ENCODE measurements around the gene GLI2. TPM values are rescaled to one million over a fixed set of nuclear protein-coding genes. Genes with fewer than 3 reads are reported as not detected.

Gene GLI2
- total RNA-seq, 2 experiments from 2014 or later, result 0.28 to 1.3 TPM

GRCh38 chr2:120747281-120747680 lies 11.6 kb downstream of the GLI2 start:
- no peaks in the 10 kb centered on the region for H3K9me3 Mint-ChIP-seq (ENCODE audit: low read depth)
- no peak overlapping the region for H3K27ac Mint-ChIP-seq
- DNase-seq, result peak; percentile 29
- no peaks in the 10 kb centered on the region for H3K4me1 Mint-ChIP-seq
- peaks cover 38% of the 10 kb centered on the region for H3K27me3 Mint-ChIP-seq
- H3K36me3 Mint-ChIP-seq, result no peaks in the 10 kb centered on the region
- CTCF ChIA-PET, result no interaction called here
- no peak for ATAC-seq
- H3K4me3 Mint-ChIP-seq, result no peak overlapping the region

- H3K27ac Mint-ChIP-seq, result no peak overlapping the region
- CTCF ChIA-PET, result no interaction called here
- no peaks in the 10 kb centered on the region for H3K9me3 Mint-ChIP-seq (ENCODE audit: low read depth)
- DNase-seq, result peak; percentile 22
- peaks cover 34% of the 10 kb centered on the region for H3K27me3 Mint-ChIP-seq
- no peaks in the 10 kb centered on the region for H3K4me1 Mint-ChIP-seq
- no peak overlapping the region for H3K4me3 Mint-ChIP-seq
- no peaks in the 10 kb centered on the region for H3K36me3 Mint-ChIP-seq
- no peak for ATAC-seq
Observed at GRCh38 chr2:120747706-120748105, 12.0 kb downstream of the GLI2 start.

- CTCF ChIA-PET, result no interaction called here
- Mint-ChIP-seq H3K27ac (no peak overlapping the region), H3K27me3 (peaks cover 28% of the 10 kb centered on the region), H3K4me1 (no peaks in the 10 kb centered on the region), H3K36me3 (no peaks in the 10 kb centered on the region), H3K9me3 (ENCODE audit: low read depth) (no peaks in the 10 kb centered on the region), H3K4me3 (no peak overlapping the region)
- DNase-seq (peak; percentile 37), ATAC-seq (no peak)
Observed at GRCh38 chr2:120748310-120748709, 12.6 kb downstream of the GLI2 start.

GRCh38 chr2:120748741-120749140 lies 13.1 kb downstream of the GLI2 start:
- DNase-seq, result peak; percentile 7
- Mint-ChIP-seq H3K4me1 (no peaks in the 10 kb centered on the region), H3K27ac (no peak overlapping the region), H3K9me3 (ENCODE audit: low read depth) (no peaks in the 10 kb centered on the region), H3K4me3 (no peak overlapping the region), H3K36me3 (no peaks in the 10 kb centered on the region), H3K27me3 (peaks cover 24% of the 10 kb centered on the region)
- CTCF ChIA-PET, result no interaction called here
- no peak for ATAC-seq

- H3K4me3 Mint-ChIP-seq, result no peak overlapping the region
- H3K9me3 Mint-ChIP-seq (ENCODE audit: low read depth), result no peaks in the 10 kb centered on the region
- no peaks in the 10 kb centered on the region for H3K36me3 Mint-ChIP-seq
- no peaks in the 10 kb centered on the region for H3K4me1 Mint-ChIP-seq
- H3K27me3 Mint-ChIP-seq, result peaks cover 14% of the 10 kb centered on the region
- H3K27ac Mint-ChIP-seq, result no peak overlapping the region
- peak; percentile 25 for DNase-seq
- no peak for ATAC-seq
- CTCF ChIA-PET, result no interaction called here
Observed at GRCh38 chr2:120749506-120750431, 14.1 kb downstream of the GLI2 start.

GRCh38 chr2:120750488-120751210 lies 15.0 kb downstream of the GLI2 start:
- Mint-ChIP-seq H3K36me3 (no peaks in the 10 kb centered on the region), H3K4me1 (no peaks in the 10 kb centered on the region), H3K4me3 (no peak overlapping the region), H3K9me3 (ENCODE audit: low read depth) (no peaks in the 10 kb centered on the region), H3K27me3 (peaks cover 8% of the 10 kb centered on the region), H3K27ac (no peak overlapping the region)
- DNase-seq, result no peak
- no peak for ATAC-seq
- CTCF ChIA-PET, result no interaction called here

- H3K27me3 Mint-ChIP-seq, result peaks cover 8% of the 10 kb centered on the region
- H3K4me1 Mint-ChIP-seq, result no peaks in the 10 kb centered on the region
- ATAC-seq (no peak), DNase-seq (no peak)
- CTCF ChIA-PET, result no interaction called here
- H3K9me3 Mint-ChIP-seq (ENCODE audit: low read depth), result no peaks in the 10 kb centered on the region
- no peaks in the 10 kb centered on the region for H3K36me3 Mint-ChIP-seq
- H3K27ac Mint-ChIP-seq, result no peak overlapping the region
- no peak overlapping the region for H3K4me3 Mint-ChIP-seq
Observed at GRCh38 chr2:120751553-120751952, 15.9 kb downstream of the GLI2 start.

- DNase-seq (no peak), ATAC-seq (no peak)
- CTCF ChIA-PET, result no interaction called here
- Mint-ChIP-seq H3K4me3 (no peak overlapping the region), H3K27me3 (peaks cover 19% of the 10 kb centered on the region), H3K4me1 (no peaks in the 10 kb centered on the region), H3K27ac (no peak overlapping the region), H3K9me3 (ENCODE audit: low read depth) (no peaks in the 10 kb centered on the region), H3K36me3 (no peaks in the 10 kb centered on the region)
Observed at GRCh38 chr2:120754067-120754960, 18.6 kb downstream of the GLI2 start.

GRCh38 chr2:120758181-120759144 lies 22.8 kb downstream of the GLI2 start:
- H3K27me3 Mint-ChIP-seq, result peaks cover 19% of the 10 kb centered on the region
- CTCF ChIA-PET, result no interaction called here
- no peak for DNase-seq
- no peaks in the 10 kb centered on the region for H3K36me3 Mint-ChIP-seq
- H3K4me1 Mint-ChIP-seq, result no peaks in the 10 kb centered on the region
- H3K4me3 Mint-ChIP-seq, result no peak overlapping the region
- no peaks in the 10 kb centered on the region for H3K9me3 Mint-ChIP-seq (ENCODE audit: low read depth)
- no peak for ATAC-seq
- no peak overlapping the region for H3K27ac Mint-ChIP-seq

- Mint-ChIP-seq H3K27me3 (peaks cover 19% of the 10 kb centered on the region), H3K36me3 (no peaks in the 10 kb centered on the region), H3K4me1 (no peaks in the 10 kb centered on the region), H3K27ac (no peak overlapping the region), H3K9me3 (ENCODE audit: low read depth) (no peaks in the 10 kb centered on the region), H3K4me3 (no peak overlapping the region)
- CTCF ChIA-PET, result no interaction called here
- DNase-seq, result no peak
- no peak for ATAC-seq
Observed at GRCh38 chr2:120759543-120760331, 24.1 kb downstream of the GLI2 start.

GRCh38 chr2:120760446-120761135 lies 24.9 kb downstream of the GLI2 start:
- Mint-ChIP-seq H3K27me3 (peaks cover 19% of the 10 kb centered on the region), H3K4me3 (no peak overlapping the region), H3K36me3 (no peaks in the 10 kb centered on the region), H3K9me3 (ENCODE audit: low read depth) (no peaks in the 10 kb centered on the region), H3K27ac (no peak overlapping the region), H3K4me1 (no peaks in the 10 kb centered on the region)
- ATAC-seq, result no peak
- no peak for DNase-seq
- CTCF ChIA-PET, result no interaction called here

Measured in activated CD8-positive, alpha-beta memory T cell treated with anti-CD3 and anti-CD28 coated beads, Interleukin-2, amount 10 ng/mL, durations not matched to agents 7 days and 5 days (primary cell).